Omental fat pad (tissue), 4 donors: ENCODE results near the gene FLT3. TPM values are rescaled to one million over a fixed set of nuclear protein-coding genes. Genes with fewer than 3 reads are reported as not detected.
"Not testable (repeated sequence)": the region's sequence is repeated elsewhere in the genome, so short reads cannot be mapped to it uniquely, and the experiment has no call there.

Experiments used
- ATAC-seq: fragments of 150-250 bp; one replicate; pipeline ENCODE4 v1.9.1; 2016; ENCODE audit warnings: mild to moderate bottlenecking, moderate library complexity; ENCODE audit not compliant: low FRiP score
- DNase-seq: peaks from one replicate; pipeline ENCODE4 v3.0.0-alpha.2; 2019; ENCODE audit warnings: low spot score
- CTCF ChIP-seq, 3 donors: fragments of 450-650 bp; IDR thresholded peaks; one replicate each; pipeline ENCODE4 v1.5.1; 2016 to 2017; ENCODE audit warnings: antibody characterized with exemption in 3 of 3, mild to moderate bottlenecking in 3 of 3, moderate library complexity in 2 of 3
- total RNA-seq, 4 donors: library from RNA; depleted of rRNA; stranded (reverse); fragments of >200 nt; gene quantifications; one replicate each; pipeline ENCODE4 v1.1.0, GENCODE V29; 2016

The FLT3 gene
- total RNA-seq, result 1 to 10 TPM in 3 of 4 donors, under 1 TPM in 1; 0.37 to 6.5 (median 1.1) TPM

- ATAC-seq (peak; percentile 71), DNase-seq (no peak)
- TF ChIP-seq CTCF (IDR thresholded peaks at IDR 0.05), result no peak
These were observed at the start of gene FLT3 for GRCh38 chr13:28100150-28101121. Gene FLT3 (minus strand): TSS chr13:28100576. CDS start chr13:28100510, 66 bp downstream.

GRCh38 chr13:28147495-28147894 lies 47.1 kb upstream of the FLT3 start:
- no peak for TF ChIP-seq CTCF (IDR thresholded peaks at IDR 0.05)
- ATAC-seq, result no peak
- no peak for DNase-seq

- DNase-seq, result no peak
- no peak for ATAC-seq
- TF ChIP-seq CTCF (IDR thresholded peaks at IDR 0.05), result no peak
These were observed 44.7 kb upstream of the FLT3 start for GRCh38 chr13:28145049-28145448.

GRCh38 chr13:28141542-28141941 lies 41.2 kb upstream of the FLT3 start:
- not testable (repeated sequence) for DNase-seq, ATAC-seq

- ATAC-seq, result no peak
- TF ChIP-seq CTCF (IDR thresholded peaks at IDR 0.05), result no peak
- DNase-seq, result no peak
These were observed 40.2 kb upstream of the FLT3 start for GRCh38 chr13:28140433-28141125.

GRCh38 chr13:28138756-28139470 lies 38.5 kb upstream of the FLT3 start:
- no peak for TF ChIP-seq CTCF (IDR thresholded peaks at IDR 0.05)
- peak; percentile 64 for DNase-seq

More at GRCh38 chr13:28138756-28139470, 38.5 kb upstream of the FLT3 start:
- peak; percentile 84 for ATAC-seq
